Right lobe of liver (tissue), 4 donors: ENCODE measurements around the gene CCDC15.

ENCODE experiments used
- POLR2A ChIP-seq: fragments of 450-650 bp; IDR thresholded peaks from one replicate; pipeline ENCODE4 v1.6.1; 2017; ENCODE audit warnings: antibody characterized with exemption, mild to moderate bottlenecking
- TF ChIP-seq, protein P1 (sequence below), 4 donors: fragments of 200-600 bp in 3 of 4; fragments of 450-650 bp in 1 of 4; IDR thresholded peaks; one replicate each; pipeline versions ENCODE4 v1.5.1 to v1.8.0; 2016 to 2022; ENCODE audit warnings: antibody characterized with exemption in 4 of 4, mild to moderate bottlenecking in 2 of 4
- donor health status: DM: no; HTN: no; CAD: no.
- donor health status: DM: no; HTN: no; CAD: no.
- donor health status: DM: no; HTN: yes; CAD: no.

DNA sequence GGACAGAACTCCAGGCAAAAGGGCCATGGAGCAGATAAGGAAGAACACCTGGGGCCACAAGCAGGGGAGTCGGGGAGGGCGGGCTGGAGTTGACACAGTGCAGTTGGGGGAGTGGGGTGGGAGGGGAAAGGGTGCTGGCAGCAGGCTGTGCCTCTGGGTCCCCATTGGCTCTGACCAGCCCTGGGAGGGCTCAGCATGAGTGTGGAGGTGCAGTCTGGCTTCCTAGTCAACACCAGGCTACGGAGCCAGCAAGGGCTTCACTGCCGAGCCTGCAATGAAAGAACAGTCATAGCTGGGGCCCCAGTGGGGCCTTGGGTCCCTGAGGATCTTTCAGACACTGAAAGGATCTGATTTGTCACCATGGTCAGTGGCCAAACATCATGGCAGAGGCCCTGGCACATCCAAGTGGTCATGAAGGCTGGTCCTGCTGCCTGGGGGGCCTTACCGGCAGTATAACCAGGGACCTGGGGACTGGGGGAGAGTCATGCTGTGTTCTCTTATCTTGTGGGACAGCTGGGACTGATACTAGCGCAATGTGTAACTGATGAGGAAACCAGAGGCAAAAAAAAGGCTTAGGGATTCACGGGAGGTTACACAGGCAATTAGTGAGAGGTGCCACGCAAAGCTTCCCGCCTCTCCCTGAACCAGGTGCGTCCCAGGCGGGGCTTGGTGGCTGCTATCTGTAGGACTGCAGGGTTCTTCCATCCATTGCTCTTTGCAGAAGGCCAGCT, 120.7 kb downstream of the CCDC15 start:
- TF ChIP-seq, protein P1, sequence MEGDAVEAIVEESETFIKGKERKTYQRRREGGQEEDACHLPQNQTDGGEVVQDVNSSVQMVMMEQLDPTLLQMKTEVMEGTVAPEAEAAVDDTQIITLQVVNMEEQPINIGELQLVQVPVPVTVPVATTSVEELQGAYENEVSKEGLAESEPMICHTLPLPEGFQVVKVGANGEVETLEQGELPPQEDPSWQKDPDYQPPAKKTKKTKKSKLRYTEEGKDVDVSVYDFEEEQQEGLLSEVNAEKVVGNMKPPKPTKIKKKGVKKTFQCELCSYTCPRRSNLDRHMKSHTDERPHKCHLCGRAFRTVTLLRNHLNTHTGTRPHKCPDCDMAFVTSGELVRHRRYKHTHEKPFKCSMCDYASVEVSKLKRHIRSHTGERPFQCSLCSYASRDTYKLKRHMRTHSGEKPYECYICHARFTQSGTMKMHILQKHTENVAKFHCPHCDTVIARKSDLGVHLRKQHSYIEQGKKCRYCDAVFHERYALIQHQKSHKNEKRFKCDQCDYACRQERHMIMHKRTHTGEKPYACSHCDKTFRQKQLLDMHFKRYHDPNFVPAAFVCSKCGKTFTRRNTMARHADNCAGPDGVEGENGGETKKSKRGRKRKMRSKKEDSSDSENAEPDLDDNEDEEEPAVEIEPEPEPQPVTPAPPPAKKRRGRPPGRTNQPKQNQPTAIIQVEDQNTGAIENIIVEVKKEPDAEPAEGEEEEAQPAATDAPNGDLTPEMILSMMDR (IDR thresholded peaks at IDR 0.05) = no peak
- no peak for TF ChIP-seq POLR2A
